ENCODE results near the gene SSR4. TPM values are rescaled to one million over a fixed set of nuclear protein-coding genes. Genes with fewer than 3 reads are reported as not detected.

The SSR4 gene
- total and polyA plus RNA-seq, 12 donors = 94.1 to 551 (median 147) TPM

- intact Hi-C loops (cut with DNase I) = loop anchor here in 5 of 10 donors (2.0 to 10.0 kb wide), 6 partner anchors 29 to 189 kb away; partner anchors contain the start of genes IDH3G (in 1 of the 5) and SSR4 (in 1 of the 5)
- peak overlapping the region in 9 of 10 donors; percentile 12 to 52 (median 39) for H3K27ac ChIP-seq
Measured at GRCh38 chrX:153765138-153766079, 29.1 kb upstream of the SSR4 start.

GRCh38 chrX:153766098-153766817 is 28.2 kb upstream of the SSR4 start:
- peak overlapping the region in 3 of 10 donors; percentile 10 to 26 (median 10) for H3K4me3 ChIP-seq
- intact Hi-C loops (cut with DNase I) = loop anchor here in 2 of 10 donors (5.0 to 10.0 kb wide), 2 partner anchors 186 to 189 kb away; no protein-coding TSS in a partner anchor
- peaks cover 0 to 11% (median 0%) of the 10 kb centered on the region in 7 donors for H3K27me3 ChIP-seq
- WGBS, 2 donors = 52 to 64% methylated on average over 17 to 21 of the region's 21 CpGs
- no peaks in the 10 kb centered on the region for H3K36me3 ChIP-seq
- peaks cover 3 to 23% (median 15%) of the 10 kb centered on the region in 9 donors for H3K4me1 ChIP-seq
- H3K27ac ChIP-seq = peak overlapping the region in 6 of 10 donors; percentile 14 to 48 (median 38)
- H3K9me3 ChIP-seq = no peaks in the 10 kb centered on the region
- TF ChIP-seq, protein P1, sequence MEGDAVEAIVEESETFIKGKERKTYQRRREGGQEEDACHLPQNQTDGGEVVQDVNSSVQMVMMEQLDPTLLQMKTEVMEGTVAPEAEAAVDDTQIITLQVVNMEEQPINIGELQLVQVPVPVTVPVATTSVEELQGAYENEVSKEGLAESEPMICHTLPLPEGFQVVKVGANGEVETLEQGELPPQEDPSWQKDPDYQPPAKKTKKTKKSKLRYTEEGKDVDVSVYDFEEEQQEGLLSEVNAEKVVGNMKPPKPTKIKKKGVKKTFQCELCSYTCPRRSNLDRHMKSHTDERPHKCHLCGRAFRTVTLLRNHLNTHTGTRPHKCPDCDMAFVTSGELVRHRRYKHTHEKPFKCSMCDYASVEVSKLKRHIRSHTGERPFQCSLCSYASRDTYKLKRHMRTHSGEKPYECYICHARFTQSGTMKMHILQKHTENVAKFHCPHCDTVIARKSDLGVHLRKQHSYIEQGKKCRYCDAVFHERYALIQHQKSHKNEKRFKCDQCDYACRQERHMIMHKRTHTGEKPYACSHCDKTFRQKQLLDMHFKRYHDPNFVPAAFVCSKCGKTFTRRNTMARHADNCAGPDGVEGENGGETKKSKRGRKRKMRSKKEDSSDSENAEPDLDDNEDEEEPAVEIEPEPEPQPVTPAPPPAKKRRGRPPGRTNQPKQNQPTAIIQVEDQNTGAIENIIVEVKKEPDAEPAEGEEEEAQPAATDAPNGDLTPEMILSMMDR (IDR thresholded peaks at IDR 0.05) = no peak
- DNase-seq (peak in 1 of 2 donors; percentile 11), ATAC-seq (no peak)

More at GRCh38 chrX:153765138-153766079, 29.1 kb upstream of the SSR4 start:
- DNase-seq (peak in 1 of 2 donors; percentile 30), ATAC-seq (peak; percentile 27 to 80 (median 63))
- Histone ChIP-seq H3K4me3 (peak overlapping the region in 3 of 10 donors; percentile 10 to 26 (median 10)), H3K27me3 (peaks cover 0 to 11% (median 0%) of the 10 kb centered on the region in 7 donors), H3K4me1 (peaks cover 3 to 23% (median 15%) of the 10 kb centered on the region in 9 donors), H3K36me3 (no peaks in the 10 kb centered on the region), H3K9me3 (no peaks in the 10 kb centered on the region)
- 35 to 58% methylated on average over 14 to 26 of the region's 27 CpGs for WGBS, 2 donors
- TF ChIP-seq, protein P1 (IDR thresholded peaks at IDR 0.05) = no peak

GRCh38 chrX:153766871-153767673 is 27.4 kb upstream of the SSR4 start:
- no peak overlapping the region for H3K27ac ChIP-seq
- DNase-seq (peak in 1 of 2 donors; percentile 10), ATAC-seq (no peak)
- H3K27me3 ChIP-seq = peaks cover 0 to 11% (median 0%) of the 10 kb centered on the region in 7 donors
- TF ChIP-seq, protein P1 (IDR thresholded peaks at IDR 0.05) = no peak
- H3K4me3 ChIP-seq = no peak overlapping the region
- intact Hi-C loops (cut with DNase I) = loop anchor here in 2 of 10 donors (5.0 to 10.0 kb wide), 2 partner anchors 185 to 188 kb away; no protein-coding TSS in a partner anchor
- H3K9me3 ChIP-seq = no peaks in the 10 kb centered on the region
- H3K4me1 ChIP-seq = peaks cover 3 to 23% (median 15%) of the 10 kb centered on the region in 9 donors
- H3K36me3 ChIP-seq = no peaks in the 10 kb centered on the region
- 90 to 94% methylated on average over 30 to 54 of the region's 56 CpGs for WGBS, 2 donors

Data from heart right ventricle (tissue), 16 donors.